Measurements from ENCODE around the gene GORASP1. TPM values are rescaled to one million over a fixed set of nuclear protein-coding genes. Genes with fewer than 3 reads are reported as not detected.

The GORASP1 gene
- total RNA-seq, 1 donor from 2014 or later: 71.5 TPM

- TF ChIP-seq CTCF (IDR thresholded peaks at IDR 0.05; ENCODE audit: unreplicated experiment): no peak
- DNase-seq (ENCODE audit: low spot score in 2 of 2, unreplicated experiment in 2 of 2): no peak
- H3K4me3 Mint-ChIP-seq: no peak overlapping the region
- H3K9me3 Mint-ChIP-seq: no peaks in the 10 kb centered on the region
- no peaks in the 10 kb centered on the region for H3K36me3 Mint-ChIP-seq
- H3K27ac Mint-ChIP-seq: no peak overlapping the region
- H3K27me3 Mint-ChIP-seq (ENCODE audit: low read depth): peaks cover 14% of the 10 kb centered on the region
- H3K4me1 Mint-ChIP-seq: peaks cover 18% of the 10 kb centered on the region
Measured at GRCh38 chr3:39050029-39050428, 57.4 kb downstream of the GORASP1 start.

Small RNAs within 50 kb of the gene (microRNA-seq; reads per million reads assigned to microRNA genes)
- 1.2 reads per million for gene MIR6822

Other genes with a start within 250 kb of the GORASP1 start
- 1.6 to 1.9 TPM (median 1.6 TPM) in 3 replicates for gene SCN11A, start 55.7 kb downstream of the GORASP1 start, total RNA-seq
- 54.0 to 59.4 TPM (median 58.9 TPM) in 3 replicates for gene WDR48, start 55.6 kb downstream of the GORASP1 start, total RNA-seq
- 10.2 to 12.7 TPM (median 12.3 TPM) in 3 replicates for gene TTC21A, start 53 bp upstream of the GORASP1 start, total RNA-seq
- 42.7 to 44.7 TPM (median 43.9 TPM) in 3 replicates for gene CSRNP1, start 46.0 kb upstream of the GORASP1 start, total RNA-seq
- not detected in 3 replicates for gene XIRP1, start 85.0 kb upstream of the GORASP1 start, total RNA-seq
- gene CX3CR1, start 172.4 kb upstream of the GORASP1 start, total RNA-seq: 0.20 to 0.51 TPM (median 0.22 TPM) in 3 replicates
- not detected in 3 replicates for gene CCR8, start 222.1 kb upstream of the GORASP1 start, total RNA-seq

Measured in mesothelial cell of epicardium (in vitro differentiated cells).